H1 (cell line): ENCODE data around the gene ATP6V0A1. TPM values are rescaled to one million over a fixed set of nuclear protein-coding genes. Genes with fewer than 3 reads are reported as not detected.
A peak's percentile ranks its signal among the peaks of the same experiment; 100 is the strongest.

Source experiments
- CTCF ChIA-PET: fragments of 300-600 bp; sonication (Branson Sonifier 250); formaldehyde crosslinking; loops from one replicate; lab custom pipeline; 2021; ENCODE audit not compliant: partially characterized antibody; lab: Charles Lee
- POLR2A ChIA-PET: fragments of 300-600 bp; sonication (Branson Sonifier 250); formaldehyde crosslinking; loops from one replicate; lab custom pipeline; 2021; ENCODE audit warnings: inconsistent platforms; ENCODE audit not compliant: partially characterized antibody; lab: Charles Lee
- DNase-seq, 2 experiments: peaks; one replicate each; pipeline versions ENCODE4 v3.0.0 to v3.0.0-alpha.2; 2010 to 2022; ENCODE audit warnings: low spot score in 2 of 2, low read depth in 1 of 2, mixed read lengths in 1 of 2
- FAIRE-seq: peaks from 2 replicates; lab custom pipeline; 2011; peaks lifted over from hg19 to GRCh38; lab: Jason Lieb, UNC
- H2AFZ ChIP-seq: 2 replicates; pipeline ENCODE4 v1.8.1; 2012; ENCODE audit warnings: low read length, inconsistent platforms
- H2AK5ac ChIP-seq: 2 replicates; pipeline ENCODE4 v1.6.1; 2013; ENCODE audit warnings: low read depth, low read length
- H2BK120ac ChIP-seq: replicated peaks from 2 replicates; pipeline ENCODE3; 2013; ENCODE audit warnings: low read depth, low read length, inconsistent platforms
- H2BK12ac ChIP-seq: 2 replicates; pipeline ENCODE4 v1.6.1; 2013; ENCODE audit warnings: low read depth, low read length
- H2BK15ac ChIP-seq: 2 replicates; pipeline ENCODE4 v1.6.1; 2013; ENCODE audit warnings: low read length
- H2BK20ac ChIP-seq: 2 replicates; pipeline ENCODE4 v1.6.1; 2013; ENCODE audit warnings: low read length
- H2BK5ac ChIP-seq: 2 replicates; pipeline ENCODE4 v1.6.1; 2013; ENCODE audit warnings: low read depth, low read length
- H3K14ac ChIP-seq: 2 replicates; pipeline ENCODE4 v1.6.1; 2013; ENCODE audit warnings: inconsistent platforms; ENCODE audit not compliant: insufficient read length
- H3K18ac ChIP-seq: 2 replicates; pipeline ENCODE4 v1.6.1; 2013; ENCODE audit warnings: low read length; ENCODE audit errors: extremely low read depth
- H3K23ac ChIP-seq: 2 replicates; pipeline ENCODE4 v1.6.1; 2013; ENCODE audit warnings: inconsistent platforms; ENCODE audit not compliant: insufficient read length
- H3K23me2 ChIP-seq: 2 replicates; pipeline ENCODE4 v1.6.1; 2013; ENCODE audit warnings: low read depth, low read length
- H3K27ac ChIP-seq: 2 replicates; pipeline ENCODE4 v1.6.1; 2011; ENCODE audit warnings: low read depth, low read length, inconsistent platforms
- H3K27me3 ChIP-seq, 4 experiments: replicated peaks in 1 of 4; 1 replicate in 1 of 4; 2 replicates in 3 of 4; pipeline versions ENCODE4 v1.6.1 to v1.8.1; 2011 to 2013; ENCODE audit warnings: low read length in 3 of 4, mild to moderate bottlenecking in 3 of 4, inconsistent platforms in 2 of 4, mixed read lengths in 2 of 4, moderate library complexity in 1 of 4; ENCODE audit not compliant: control insufficient read depth in 3 of 4, insufficient read depth in 3 of 4; ENCODE audit errors: extremely low read depth in 1 of 4
- H3K36me3 ChIP-seq, 4 experiments: 2 replicates each; pipeline versions ENCODE4 v1.6.1 to v1.8.1; 2011 to 2013; ENCODE audit warnings: mild to moderate bottlenecking in 4 of 4, low read length in 3 of 4, moderate library complexity in 2 of 4, control low read depth in 1 of 4, inconsistent platforms in 1 of 4; ENCODE audit not compliant: insufficient read depth in 4 of 4, control insufficient read depth in 2 of 4
- H3K4ac ChIP-seq: replicated peaks from 2 replicates; pipeline ENCODE3; 2013; ENCODE audit warnings: low read length, low read depth, mixed read lengths, inconsistent platforms; ENCODE audit not compliant: insufficient read length
- H3K4me1 ChIP-seq, 4 experiments: replicated peaks in 1 of 4; 1 replicate in 1 of 4; 2 replicates in 3 of 4; pipeline versions ENCODE4 v1.6.1 to v1.8.1; 2011 to 2013; ENCODE audit warnings: low read length in 3 of 4, inconsistent platforms in 2 of 4, mixed read lengths in 1 of 4; ENCODE audit not compliant: insufficient read depth in 4 of 4, control insufficient read depth in 3 of 4
- H3K4me2 ChIP-seq, 2 experiments: 2 replicates each; pipeline versions ENCODE4 v1.6.1 to v1.8.1; 2011 to 2013; ENCODE audit warnings: low read depth in 2 of 2, low read length in 2 of 2, control low read depth in 1 of 2, inconsistent platforms in 1 of 2, mild to moderate bottlenecking in 1 of 2; ENCODE audit not compliant: insufficient read depth in 1 of 2
- H3K4me3 ChIP-seq, 4 experiments: fragments of 200-600, 300-600 bp in 1 of 4; sonication (generic), shearing (Covaris generic), sonication (Bioruptor Twin) in 1 of 4; 2 replicates each; pipeline versions ENCODE4 v1.5.1 to v1.8.1; 2011 to 2016; ENCODE audit warnings: low read length in 4 of 4, low read depth in 3 of 4, control low read depth in 2 of 4, inconsistent platforms in 2 of 4, mild to moderate bottlenecking in 2 of 4, mixed read lengths in 1 of 4, moderate library complexity in 1 of 4; ENCODE audit not compliant: insufficient read depth in 2 of 4; ENCODE audit errors: extremely low read depth in 1 of 4
- H3K56ac ChIP-seq: replicated peaks from 2 replicates; pipeline ENCODE3; 2013; ENCODE audit warnings: low read depth, mild to moderate bottlenecking, mixed read lengths, low read length, inconsistent platforms; ENCODE audit not compliant: insufficient read length
- H3K79me1 ChIP-seq: 2 replicates; pipeline ENCODE4 v1.6.1; 2013; ENCODE audit warnings: low read depth, low read length, control low read depth
- H3K79me2 ChIP-seq, 2 experiments: 2 replicates each; pipeline versions ENCODE4 v1.6.1 to v1.8.1; 2012 to 2013; ENCODE audit warnings: low read length in 2 of 2, mild to moderate bottlenecking in 2 of 2, inconsistent platforms in 1 of 2; ENCODE audit not compliant: insufficient read depth in 2 of 2, control insufficient read depth in 1 of 2
- H3K9ac ChIP-seq, 4 experiments: replicated peaks in 1 of 4; 1 replicate in 1 of 4; 2 replicates in 3 of 4; pipeline versions ENCODE4 v1.6.1 to v1.8.1; 2011 to 2013; ENCODE audit warnings: low read depth in 3 of 4, low read length in 3 of 4, control low read depth in 2 of 4, mild to moderate bottlenecking in 2 of 4, moderate library complexity in 2 of 4, inconsistent platforms in 1 of 4; ENCODE audit errors: extremely low read depth in 1 of 4
- H3K9me3 ChIP-seq, 2 experiments: 2 replicates each; pipeline versions ENCODE4 v1.6.1 to v1.8.1; 2012 to 2013; ENCODE audit warnings: mild to moderate bottlenecking in 2 of 2, moderate library complexity in 2 of 2, control low read depth in 1 of 2, inconsistent platforms in 1 of 2, low read depth in 1 of 2, low read length in 1 of 2, mixed read lengths in 1 of 2; ENCODE audit not compliant: insufficient read depth in 2 of 2
- H4K20me1 ChIP-seq, 2 experiments: replicated peaks in 1 of 2; 2 replicates each; pipeline versions ENCODE3 to v1.8.1; 2011 to 2013; ENCODE audit warnings: inconsistent platforms in 2 of 2, low read length in 2 of 2, mild to moderate bottlenecking in 1 of 2; ENCODE audit not compliant: insufficient read depth in 2 of 2, control insufficient read depth in 1 of 2
- H4K5ac ChIP-seq: 2 replicates; pipeline ENCODE4 v1.6.1; 2013; ENCODE audit warnings: low read length, low read depth, mixed read lengths, inconsistent platforms; ENCODE audit not compliant: insufficient read length
- H4K8ac ChIP-seq: 2 replicates; pipeline ENCODE4 v1.8.0; 2013; ENCODE audit warnings: mild to moderate bottlenecking, moderate library complexity, low read length, inconsistent platforms; ENCODE audit not compliant: insufficient read depth; ENCODE audit errors: extremely low read depth
- H4K91ac ChIP-seq: replicated peaks from 2 replicates; pipeline ENCODE3; 2013; ENCODE audit warnings: low read length, mixed read lengths, inconsistent platforms; ENCODE audit not compliant: insufficient read length
- PHF8 ChIP-seq: fragments of 200-600 bp; sonication (generic); conservative IDR thresholded peaks from 2 replicates; pipeline ENCODE4 v1.7.1; 2012; ENCODE audit warnings: low read depth, mild to moderate bottlenecking, inconsistent platforms, low read length, moderate library complexity
- RBBP5 ChIP-seq: IDR thresholded peaks from 2 replicates; pipeline ENCODE4 v1.7.1; 2012; ENCODE audit warnings: low read depth, mild to moderate bottlenecking, inconsistent platforms, low read length, moderate library complexity, borderline replicate concordance
- TBP ChIP-seq: IDR thresholded peaks from 2 replicates; pipeline ENCODE4 v1.6.1; 2011; ENCODE audit warnings: low read depth, low read length, improper control_type of control experiment
- TEAD4 ChIP-seq: IDR thresholded peaks from 2 replicates; pipeline ENCODE4 v1.6.1; 2012; ENCODE audit warnings: low read depth, low read length, inconsistent platforms, mixed read lengths
- YY1 ChIP-seq: IDR thresholded peaks from 2 replicates; pipeline ENCODE4 v1.6.1; 2011; ENCODE audit warnings: low read depth, mild to moderate bottlenecking, low read length
- WGBS, 2 experiments: shearing (Covaris generic) in 1 of 2; methylation state at CpG; one replicate each; pipeline versions ENCODE4 v1.1.6 to v1.1.7; 2013 to 2015; ENCODE audit warnings: low lambda C conversion rate in 2 of 2, mixed read lengths in 2 of 2, inconsistent platforms in 1 of 2, low coverage in 1 of 2, missing lambda C conversion rate in 1 of 2; ENCODE audit not compliant: insufficient replicate concordance in 2 of 2, insufficient coverage in 1 of 2, insufficient read length in 1 of 2; ENCODE audit errors: extremely low coverage in 1 of 2, missing lambda C conversion rate in 1 of 2; 5-methylcytosine and 5-hydroxymethylcytosine counted together
- polyA plus RNA-seq, 7 experiments: library from polyadenylated mRNA; depleted of rRNA in 3 of 7; stranded (reverse) in 5 of 7; unstranded in 2 of 7; fragments of >200 nt in 5 of 7; fragments of 200-250 nt in 2 of 7; gene quantifications; 1 replicate in 5 of 7; 2 replicates in 1 of 7; 4 replicates in 1 of 7; pipeline versions ENCODE4 v1.2.1 to v1.2.3, GENCODE V29; 2011 to 2013; ENCODE audit warnings: missing spikeins in 2 of 7, mixed read lengths in 2 of 7
- total RNA-seq: library from RNA; stranded (reverse); fragmentation: NEBNext Ultra II Directional; extraction: Animal tissue kit (Norgen Biotek cat#: 25700); gene quantifications from 2 replicates; pipeline ENCODE4 v1.2.1, GENCODE V29; 2021
- TF ChIP-seq, protein P1 (sequence below): IDR thresholded peaks from 2 replicates; pipeline ENCODE4 v1.6.1; 2011; ENCODE audit warnings: low read length, improper control_type of control experiment
- TF ChIP-seq, protein P2 (sequence below): IDR thresholded peaks from 2 replicates; pipeline ENCODE4 v1.6.1; 2012; ENCODE audit warnings: inconsistent platforms
- TF ChIP-seq, protein P3 (sequence below): IDR thresholded peaks from 2 replicates; pipeline ENCODE4 v1.6.1; 2012; ENCODE audit warnings: inconsistent platforms

Gene ATP6V0A1
- total and polyA plus RNA-seq, 2 of the 8 experiments (the other 6 are each of a cell fraction or from before 2014, with no cell fraction given), result 55.3 to 63.4 TPM

DNA sequence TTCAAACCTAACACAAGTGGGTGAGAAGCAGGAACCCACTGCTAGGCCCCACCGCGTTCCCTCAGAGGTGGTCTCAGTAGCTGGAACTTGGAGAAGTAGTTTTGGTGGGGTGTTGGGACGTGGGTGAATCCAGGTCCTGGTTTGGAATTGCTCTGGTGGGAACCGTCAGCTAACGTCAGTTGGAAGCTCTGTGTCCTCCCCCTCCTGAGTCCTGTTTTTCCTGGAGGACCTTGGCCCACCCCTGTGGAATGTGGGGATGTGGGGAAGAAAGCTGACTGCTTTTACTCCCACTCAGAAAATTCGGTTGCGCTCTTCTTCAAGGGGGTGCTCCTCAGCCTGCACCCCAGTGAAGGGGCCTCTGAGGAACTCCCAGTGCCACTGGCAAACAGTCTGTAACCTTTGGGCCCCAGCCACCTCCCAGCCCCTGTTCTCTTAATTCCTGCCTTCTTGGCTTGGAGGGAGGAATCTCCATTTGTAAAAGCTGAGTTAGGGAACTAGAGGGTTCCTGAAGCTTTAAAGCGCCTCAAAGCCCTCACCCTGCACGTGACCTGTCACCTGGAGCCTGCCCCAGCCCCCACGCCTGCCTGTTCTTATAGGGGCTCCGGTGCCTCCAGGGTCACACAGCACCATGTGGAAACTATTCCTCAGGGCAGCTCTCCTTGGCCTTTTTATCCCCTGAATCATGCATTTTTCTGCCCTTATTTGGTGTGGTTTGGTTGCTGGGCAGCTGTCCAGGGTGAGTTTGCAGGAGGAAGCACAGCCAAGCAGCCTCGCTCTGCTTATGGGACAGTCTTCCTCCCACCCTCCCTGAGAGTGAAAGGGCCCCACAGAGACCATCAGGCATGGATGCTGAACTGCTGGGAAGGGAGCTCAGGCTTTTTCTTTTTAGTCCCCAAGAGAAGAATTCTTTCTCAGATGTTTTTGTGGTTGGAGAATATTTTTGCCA is 61.1 kb downstream of the ATP6V0A1 start:
- no peak for FAIRE-seq
- Histone ChIP-seq H3K27ac (no peak overlapping the region), H2BK5ac (no peak overlapping the region), H3K4me1 (peaks cover 6 to 18% (median 15%) of the 10 kb centered on the region in 4 experiments), H3K36me3 (peaks cover 3 to 9% (median 5%) of the 10 kb centered on the region in 4 experiments; a peak in 5 of 8 replicates), H3K27me3 (no peaks in the 10 kb centered on the region; a peak in 3 of 7 replicates), H3K4me3 (peak overlapping the region in 2 of 4 experiments; percentile 8 to 26; a peak in 3 of 8 replicates), H3K4ac (no peak overlapping the region), H3K9ac (no peak overlapping the region), H3K14ac (no peak overlapping the region), H4K91ac (no peak overlapping the region), H2BK15ac (no peak overlapping the region; the same call in 1 of the 2 replicates), H3K79me1 (no peaks in the 10 kb centered on the region), H3K79me2 (no peaks in the 10 kb centered on the region), H4K5ac (no peak overlapping the region), H3K23me2 (no peaks in the 10 kb centered on the region), H2BK20ac (no peak overlapping the region), H3K4me2 (peak overlapping the region; percentile 44 to 45), H2AFZ (no peak overlapping the region), H2BK120ac (no peak overlapping the region), H3K9me3 (no peaks in the 10 kb centered on the region), H3K23ac (no peak overlapping the region), H2AK5ac (no peak overlapping the region), H3K18ac (no peak overlapping the region), H3K56ac (no peak overlapping the region), H2BK12ac (no peak overlapping the region), H4K8ac (no peak overlapping the region), H4K20me1 (peaks cover 2 to 7% of the 10 kb centered on the region in 2 experiments)
- 48% methylated on average over 12 of the region's 12 CpGs; no CpG with 5 or more reads in 1 of the 2 experiments for WGBS, 2 experiments
- DNase-seq, result peak; percentile 51 to 59
- ChIA-PET POLR2A (interaction anchor here (0.6 to 2.2 kb wide), 9 partner anchors 9 to 502 kb away, joined by 3 to 14 read pairs (median 5); partner anchors contain the start of genes DNAJC7 and NAGLU), CTCF (interaction anchor here (0.6 to 5.8 kb wide), 22 partner anchors 10 to 298 kb away, joined by 3 to 69 read pairs (median 5); partner anchors contain the start of gene CAVIN1)
- peak; percentile 25; the same call in 1 of the 2 replicates for TF ChIP-seq TEAD4
- TF ChIP-seq, protein P1, sequence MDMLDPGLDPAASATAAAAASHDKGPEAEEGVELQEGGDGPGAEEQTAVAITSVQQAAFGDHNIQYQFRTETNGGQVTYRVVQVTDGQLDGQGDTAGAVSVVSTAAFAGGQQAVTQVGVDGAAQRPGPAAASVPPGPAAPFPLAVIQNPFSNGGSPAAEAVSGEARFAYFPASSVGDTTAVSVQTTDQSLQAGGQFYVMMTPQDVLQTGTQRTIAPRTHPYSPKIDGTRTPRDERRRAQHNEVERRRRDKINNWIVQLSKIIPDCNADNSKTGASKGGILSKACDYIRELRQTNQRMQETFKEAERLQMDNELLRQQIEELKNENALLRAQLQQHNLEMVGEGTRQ, result peak; percentile 90
- no peak for TF ChIP-seq PHF8
- TF ChIP-seq RBBP5, result peak; percentile 71; the same call in 1 of the 2 replicates
- TF ChIP-seq YY1, result 0 out of 2 replicates have a peak, but pooled peaks have one; percentile 7
- TF ChIP-seq, protein P2, sequence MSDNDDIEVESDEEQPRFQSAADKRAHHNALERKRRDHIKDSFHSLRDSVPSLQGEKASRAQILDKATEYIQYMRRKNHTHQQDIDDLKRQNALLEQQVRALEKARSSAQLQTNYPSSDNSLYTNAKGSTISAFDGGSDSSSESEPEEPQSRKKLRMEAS, result peak; percentile 79
- TF ChIP-seq TBP, result peak; percentile 33; the same call in 1 of the 2 replicates
- TF ChIP-seq, protein P3, sequence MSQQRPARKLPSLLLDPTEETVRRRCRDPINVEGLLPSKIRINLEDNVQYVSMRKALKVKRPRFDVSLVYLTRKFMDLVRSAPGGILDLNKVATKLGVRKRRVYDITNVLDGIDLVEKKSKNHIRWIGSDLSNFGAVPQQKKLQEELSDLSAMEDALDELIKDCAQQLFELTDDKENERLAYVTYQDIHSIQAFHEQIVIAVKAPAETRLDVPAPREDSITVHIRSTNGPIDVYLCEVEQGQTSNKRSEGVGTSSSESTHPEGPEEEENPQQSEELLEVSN, result peak; percentile 31; the same call in 1 of the 2 replicates
